ENCODE measurements around the gene FRS2.

FRS2 gene

DNA sequence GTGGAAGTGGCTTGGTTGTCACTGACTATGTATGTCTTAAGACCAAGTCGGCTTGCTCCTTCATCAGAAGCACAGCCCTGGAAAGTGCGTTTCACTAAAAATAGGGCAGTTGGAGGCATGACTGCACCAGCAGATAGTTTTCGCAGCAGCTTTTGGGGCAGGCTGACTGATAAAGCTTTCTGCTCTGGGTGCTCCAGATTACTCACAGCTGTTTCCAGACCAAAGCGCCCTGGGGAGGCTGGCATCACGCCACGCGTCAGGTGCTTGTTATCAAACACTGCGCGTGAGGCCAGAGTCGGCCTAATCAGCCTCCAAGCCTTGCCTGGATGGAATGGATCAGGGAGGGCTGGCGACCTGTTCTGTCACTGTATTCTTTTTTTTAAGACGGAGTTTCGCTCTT, 153.8 kb downstream of the FRS2 start:
- H3K4me3 ChIP-seq (ENCODE audit: low read length) = no peak overlapping the region
- DNase-seq (ENCODE audit: low read depth) = peak; percentile 10
- TF ChIP-seq, protein P1, sequence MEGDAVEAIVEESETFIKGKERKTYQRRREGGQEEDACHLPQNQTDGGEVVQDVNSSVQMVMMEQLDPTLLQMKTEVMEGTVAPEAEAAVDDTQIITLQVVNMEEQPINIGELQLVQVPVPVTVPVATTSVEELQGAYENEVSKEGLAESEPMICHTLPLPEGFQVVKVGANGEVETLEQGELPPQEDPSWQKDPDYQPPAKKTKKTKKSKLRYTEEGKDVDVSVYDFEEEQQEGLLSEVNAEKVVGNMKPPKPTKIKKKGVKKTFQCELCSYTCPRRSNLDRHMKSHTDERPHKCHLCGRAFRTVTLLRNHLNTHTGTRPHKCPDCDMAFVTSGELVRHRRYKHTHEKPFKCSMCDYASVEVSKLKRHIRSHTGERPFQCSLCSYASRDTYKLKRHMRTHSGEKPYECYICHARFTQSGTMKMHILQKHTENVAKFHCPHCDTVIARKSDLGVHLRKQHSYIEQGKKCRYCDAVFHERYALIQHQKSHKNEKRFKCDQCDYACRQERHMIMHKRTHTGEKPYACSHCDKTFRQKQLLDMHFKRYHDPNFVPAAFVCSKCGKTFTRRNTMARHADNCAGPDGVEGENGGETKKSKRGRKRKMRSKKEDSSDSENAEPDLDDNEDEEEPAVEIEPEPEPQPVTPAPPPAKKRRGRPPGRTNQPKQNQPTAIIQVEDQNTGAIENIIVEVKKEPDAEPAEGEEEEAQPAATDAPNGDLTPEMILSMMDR (IDR thresholded peaks at IDR 0.05; ENCODE audit: insufficient read depth, low read depth, low read length, missing control alignments) = no peak

DNA sequence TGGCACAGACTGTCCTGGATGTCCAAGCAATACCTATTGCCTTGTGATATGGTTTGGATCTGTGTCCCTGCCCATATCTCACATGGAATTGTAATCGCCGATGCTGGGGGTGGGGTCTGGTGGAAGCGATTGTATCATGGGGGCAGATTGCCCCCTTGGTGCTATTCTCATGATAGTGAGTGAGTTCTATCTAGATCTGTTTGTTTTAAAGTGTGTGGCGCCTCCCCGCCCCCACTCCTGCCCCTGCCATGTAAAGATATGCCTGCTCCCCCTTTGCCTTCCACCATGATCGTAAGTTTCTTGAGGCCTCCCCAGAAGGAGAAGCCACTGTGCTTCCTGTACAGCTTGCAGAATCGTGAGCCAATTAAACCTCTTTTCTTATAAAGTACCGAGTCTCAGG, 157.3 kb downstream of the FRS2 start:
- no peak for DNase-seq (ENCODE audit: low read depth)
- no peak overlapping the region for H3K4me3 ChIP-seq (ENCODE audit: low read length)
- TF ChIP-seq, protein P1 (IDR thresholded peaks at IDR 0.05; ENCODE audit: insufficient read depth, low read depth, low read length, missing control alignments) = no peak
